ENCODE data around the gene LCN9.

Gene LCN9

GRCh38 chr9:135657416-135657815, 5.7 kb upstream of the LCN9 start:
- H3K4me3 ChIP-seq (ENCODE audit: low read length) = no peak overlapping the region
- no peak overlapping the region for H3K4me2 ChIP-seq (ENCODE audit: low read length)
- no peaks in the 10 kb centered on the region for H3K79me2 ChIP-seq (ENCODE audit: low read length)
- no peak overlapping the region for H3K27ac ChIP-seq (ENCODE audit: low read length)
- no peak overlapping the region for H3K9ac ChIP-seq (ENCODE audit: low read length)
- H3K4me1 ChIP-seq (ENCODE audit: low read length) = no peaks in the 10 kb centered on the region
- no peaks in the 10 kb centered on the region for H3K9me3 ChIP-seq (ENCODE audit: insufficient read depth, low read length)
- no peak for TF ChIP-seq EZH2phosphoT487 (IDR thresholded peaks at IDR 0.05; ENCODE audit: low read depth)
- no peak for TF ChIP-seq CTCF (IDR thresholded peaks at IDR 0.05; ENCODE audit: low read depth, low read length)
- H3K36me3 ChIP-seq (replicated peaks; ENCODE audit: low read depth, low read length) = no peaks in the 10 kb centered on the region
- no peaks in the 10 kb centered on the region; the same call in 1 of the 2 replicates for H3K27me3 ChIP-seq (ENCODE audit: low read depth, low read length)
- no peaks in the 10 kb centered on the region for H4K20me1 ChIP-seq (ENCODE audit: insufficient read depth, low read length)
- no peak overlapping the region for H2AFZ ChIP-seq (ENCODE audit: low read depth, low read length)

- Histone ChIP-seq H3K9me3 (ENCODE audit: insufficient read depth, low read length) (no peaks in the 10 kb centered on the region), H3K36me3 (replicated peaks; ENCODE audit: low read depth, low read length) (no peaks in the 10 kb centered on the region), H3K4me1 (ENCODE audit: low read length) (no peaks in the 10 kb centered on the region), H4K20me1 (ENCODE audit: insufficient read depth, low read length) (no peaks in the 10 kb centered on the region), H3K27ac (ENCODE audit: low read length) (no peak overlapping the region), H3K4me3 (ENCODE audit: low read length) (no peak overlapping the region), H2AFZ (ENCODE audit: low read depth, low read length) (no peak overlapping the region), H3K4me2 (ENCODE audit: low read length) (no peak overlapping the region), H3K9ac (ENCODE audit: low read length) (no peak overlapping the region), H3K79me2 (ENCODE audit: low read length) (no peaks in the 10 kb centered on the region), H3K27me3 (ENCODE audit: low read depth, low read length) (no peaks in the 10 kb centered on the region; the same call in 1 of the 2 replicates)
- TF ChIP-seq CTCF (IDR thresholded peaks at IDR 0.05; ENCODE audit: low read depth, low read length) (no peak), EZH2phosphoT487 (IDR thresholded peaks at IDR 0.05; ENCODE audit: low read depth) (no peak)
These were observed 3.9 kb upstream of the LCN9 start for GRCh38 chr9:135659252-135659651.

GRCh38 chr9:135660407-135660806, 2.7 kb upstream of the LCN9 start:
- Histone ChIP-seq H3K4me1 (ENCODE audit: low read length) (no peaks in the 10 kb centered on the region), H3K79me2 (ENCODE audit: low read length) (no peaks in the 10 kb centered on the region), H3K27me3 (ENCODE audit: low read depth, low read length) (no peaks in the 10 kb centered on the region), H3K9me3 (ENCODE audit: insufficient read depth, low read length) (no peaks in the 10 kb centered on the region), H3K9ac (ENCODE audit: low read length) (no peak overlapping the region), H3K4me2 (ENCODE audit: low read length) (no peak overlapping the region), H3K36me3 (replicated peaks; ENCODE audit: low read depth, low read length) (no peaks in the 10 kb centered on the region), H3K4me3 (ENCODE audit: low read length) (no peak overlapping the region), H4K20me1 (ENCODE audit: insufficient read depth, low read length) (no peaks in the 10 kb centered on the region), H2AFZ (ENCODE audit: low read depth, low read length) (no peak overlapping the region), H3K27ac (ENCODE audit: low read length) (no peak overlapping the region)
- TF ChIP-seq EZH2phosphoT487 (IDR thresholded peaks at IDR 0.05; ENCODE audit: low read depth) (no peak), CTCF (IDR thresholded peaks at IDR 0.05; ENCODE audit: low read depth, low read length) (no peak)

- Histone ChIP-seq H3K79me2 (ENCODE audit: low read length) (no peaks in the 10 kb centered on the region), H3K27me3 (ENCODE audit: low read depth, low read length) (no peaks in the 10 kb centered on the region), H4K20me1 (ENCODE audit: insufficient read depth, low read length) (no peaks in the 10 kb centered on the region), H2AFZ (ENCODE audit: low read depth, low read length) (no peak overlapping the region), H3K27ac (ENCODE audit: low read length) (no peak overlapping the region), H3K4me1 (ENCODE audit: low read length) (no peaks in the 10 kb centered on the region), H3K4me3 (ENCODE audit: low read length) (no peak overlapping the region), H3K9me3 (ENCODE audit: insufficient read depth, low read length) (no peaks in the 10 kb centered on the region), H3K9ac (ENCODE audit: low read length) (no peak overlapping the region), H3K36me3 (replicated peaks; ENCODE audit: low read depth, low read length) (no peaks in the 10 kb centered on the region), H3K4me2 (ENCODE audit: low read length) (no peak overlapping the region)
- TF ChIP-seq EZH2phosphoT487 (IDR thresholded peaks at IDR 0.05; ENCODE audit: low read depth) = no peak
- no peak for TF ChIP-seq CTCF (IDR thresholded peaks at IDR 0.05; ENCODE audit: low read depth, low read length)
These were observed 1.1 kb upstream of the LCN9 start for GRCh38 chr9:135661816-135662560.

Data from OCI-LY3 (cell line).